ENCODE measurements around the gene TAX1BP1. TPM values are rescaled to one million over a fixed set of nuclear protein-coding genes. Genes with fewer than 3 reads are reported as not detected.

The TAX1BP1 gene
- total and polyA plus RNA-seq, 2 of the 13 experiments (the other 11 are each of a cell fraction or from before 2014, with no cell fraction given), result 95.2 to 98.9 TPM

GRCh38 chr7:27750316-27750715, 10.4 kb downstream of the TAX1BP1 start:
- DNase-seq (ENCODE audit: low spot score), result no peak
- no peak overlapping the region for H3K4me2 ChIP-seq (ENCODE audit: low read depth, low read length)
- H4K20me1 ChIP-seq (ENCODE audit: insufficient read depth, low read length), result peaks cover 4% of the 10 kb centered on the region; the same call in 1 of the 2 replicates
- H3K9ac ChIP-seq (ENCODE audit: insufficient read depth, low read depth, low read length), result no peak overlapping the region
- in situ Hi-C loops (cut with HindIII; ENCODE audit: extremely low pct_ligation_motif_present, low pct_unique_long_range_greater_than_20kb), result no loop called here
- H3K4me1 ChIP-seq (ENCODE audit: insufficient read depth, low read length), result peaks cover 35% of the 10 kb centered on the region
- ChIA-PET POLR2A (no interaction called here), CTCF (ENCODE audit: low intra/inter-chr PET ratio, low total read pairs) (no interaction called here)
- no peak overlapping the region for H2AFZ ChIP-seq (ENCODE audit: low read length)
- no peaks in the 10 kb centered on the region for H3K27me3 ChIP-seq (ENCODE audit: control insufficient read depth in 1 of 2, insufficient read depth in 2 of 2, low read length in 2 of 2)
- no peak for FAIRE-seq
- intact Hi-C loops (cut with micrococcal nuclease; ENCODE audit: unreplicated experiment), result no loop called here
- no peak overlapping the region for H3K4me3 ChIP-seq (replicated peaks in 1 of 3; ENCODE audit: insufficient read depth in 1 of 3, low read depth in 2 of 3, low read length in 3 of 3)
- H3K27ac ChIP-seq (ENCODE audit: extremely low read length, insufficient read depth, low read length), result no peak overlapping the region
- 95% methylated on average over 2 of the region's 2 CpGs for WGBS (ENCODE audit: low lambda C conversion rate)
- peaks cover 28% of the 10 kb centered on the region for H3K79me2 ChIP-seq (ENCODE audit: insufficient read depth, low read length)
- H3K9me3 ChIP-seq (ENCODE audit: low read length), result no peaks in the 10 kb centered on the region
- BruUV-seq (replicated peaks), result no TSS peak
- H3K36me3 ChIP-seq (replicated peaks in 1 of 2; ENCODE audit: control insufficient read depth in 1 of 2, insufficient read depth in 2 of 2, low read length in 2 of 2), result peaks cover 2 to 46% of the 10 kb centered on the region in 2 experiments
- ATAC-seq, result no peak
- no peak for TF ChIP-seq ZNF224 (CRISPR knock-in tag; IDR thresholded peaks at IDR 0.05)
- TF ChIP-seq ZBED4 (CRISPR knock-in tag; IDR thresholded peaks at IDR 0.05; ENCODE audit: borderline replicate concordance), result no peak
- TF ChIP-seq, protein P1, sequence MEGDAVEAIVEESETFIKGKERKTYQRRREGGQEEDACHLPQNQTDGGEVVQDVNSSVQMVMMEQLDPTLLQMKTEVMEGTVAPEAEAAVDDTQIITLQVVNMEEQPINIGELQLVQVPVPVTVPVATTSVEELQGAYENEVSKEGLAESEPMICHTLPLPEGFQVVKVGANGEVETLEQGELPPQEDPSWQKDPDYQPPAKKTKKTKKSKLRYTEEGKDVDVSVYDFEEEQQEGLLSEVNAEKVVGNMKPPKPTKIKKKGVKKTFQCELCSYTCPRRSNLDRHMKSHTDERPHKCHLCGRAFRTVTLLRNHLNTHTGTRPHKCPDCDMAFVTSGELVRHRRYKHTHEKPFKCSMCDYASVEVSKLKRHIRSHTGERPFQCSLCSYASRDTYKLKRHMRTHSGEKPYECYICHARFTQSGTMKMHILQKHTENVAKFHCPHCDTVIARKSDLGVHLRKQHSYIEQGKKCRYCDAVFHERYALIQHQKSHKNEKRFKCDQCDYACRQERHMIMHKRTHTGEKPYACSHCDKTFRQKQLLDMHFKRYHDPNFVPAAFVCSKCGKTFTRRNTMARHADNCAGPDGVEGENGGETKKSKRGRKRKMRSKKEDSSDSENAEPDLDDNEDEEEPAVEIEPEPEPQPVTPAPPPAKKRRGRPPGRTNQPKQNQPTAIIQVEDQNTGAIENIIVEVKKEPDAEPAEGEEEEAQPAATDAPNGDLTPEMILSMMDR (CRISPR knock-in tag; IDR thresholded peaks at IDR 0.05), result no peak
- no peak for TF ChIP-seq ARHGAP35 (CRISPR knock-in tag; IDR thresholded peaks at IDR 0.05; ENCODE audit: borderline replicate concordance)
- no peak for TF ChIP-seq ZNF816 (CRISPR knock-in tag; IDR thresholded peaks at IDR 0.05; ENCODE audit: borderline replicate concordance)
- TF ChIP-seq ZBTB38 (CRISPR knock-in tag; IDR thresholded peaks at IDR 0.05), result no peak
- TF ChIP-seq TAF1 (CRISPR knock-in tag; IDR thresholded peaks at IDR 0.05), result no peak
- no peak for TF ChIP-seq SRSF9 (IDR thresholded peaks at IDR 0.05; ENCODE audit: borderline replicate concordance, insufficient read depth, low read depth, low read length, poor library complexity, severe bottlenecking)
- TF ChIP-seq CHD2 (IDR thresholded peaks at IDR 0.05; ENCODE audit: low read depth, low read length), result no peak
- no peak for TF ChIP-seq ZNF883 (CRISPR knock-in tag; IDR thresholded peaks at IDR 0.05; ENCODE audit: not compliant biosample characterization)
- TF ChIP-seq ZNF749 (CRISPR knock-in tag; IDR thresholded peaks at IDR 0.05; ENCODE audit: borderline replicate concordance), result no peak
- no peak for TF ChIP-seq SRSF1 (optimal IDR thresholded peaks at IDR 0.05; ENCODE audit: low read depth, low read length)
